Tibial artery (tissue), 4 donors: ENCODE results near the gene THRSP.

Experiments used
- DNase-seq, 2 donors: peaks; one replicate each; pipeline ENCODE4 v3.0.0-alpha.2; 2019
- H3K27ac ChIP-seq, 2 donors: fragments of 200-600 bp; sonication (generic) in 1 of 2; 1 replicate in 1 of 2; 2 replicates in 1 of 2; pipeline ENCODE4 v1.5.1; 2018 to 2019; ENCODE audit warnings: mild to moderate bottlenecking in 1 of 2
- H3K27me3 ChIP-seq, 2 donors: fragments of 200-600 bp; sonication (generic) in 1 of 2; one replicate each; pipeline versions ENCODE4 v1.5.1 to v1.6.0; 2016 to 2019
- H3K36me3 ChIP-seq, 3 donors: fragments of 200-600 bp; sonication (generic) in 2 of 3; one replicate each; pipeline ENCODE4 v1.5.1; 2016 to 2019; ENCODE audit warnings: mild to moderate bottlenecking in 2 of 3
- H3K4me1 ChIP-seq, 4 donors: fragments of 200-600 bp; sonication (generic) in 2 of 4; 1 replicate in 3 of 4; 2 replicates in 1 of 4; pipeline ENCODE4 v1.5.1; 2016 to 2019
- H3K4me3 ChIP-seq, 2 donors: fragments of 200-600 bp; sonication (generic) in 1 of 2; 1 replicate in 1 of 2; 2 replicates in 1 of 2; pipeline ENCODE4 v1.5.1; 2018 to 2019; ENCODE audit warnings: mild to moderate bottlenecking in 2 of 2
- H3K9me3 ChIP-seq, 3 donors: fragments of 200-600 bp; sonication (generic) in 1 of 3; one replicate each; pipeline ENCODE4 v1.5.1; 2016 to 2019
- CTCF ChIP-seq, 2 experiments: fragments of 200-600 bp in 1 of 2; fragments of 450-650 bp in 1 of 2; IDR thresholded peaks; one replicate each; pipeline ENCODE4 v1.5.1; 2017 to 2019; ENCODE audit warnings: antibody characterized with exemption in 2 of 2, mild to moderate bottlenecking in 1 of 2, moderate library complexity in 1 of 2
- intact Hi-C: fragments of 100-400 bp; cut with DNase I; formaldehyde crosslinking; loops from one replicate; pipeline ENCODE4 v1.15.0; 2023; ENCODE audit warnings: low total_unique reads

The THRSP gene

GRCh38 chr11:78097666-78098385 lies 34.2 kb downstream of the THRSP start:
- Histone ChIP-seq H3K27ac (no peak overlapping the region), H3K27me3 (no peaks in the 10 kb centered on the region), H3K36me3 (peaks cover 30 to 49% (median 39%) of the 10 kb centered on the region in 3 donors), H3K4me3 (no peak overlapping the region), H3K4me1 (no peaks in the 10 kb centered on the region), H3K9me3 (no peaks in the 10 kb centered on the region)
- TF ChIP-seq CTCF (IDR thresholded peaks at IDR 0.05), result no peak
- intact Hi-C loops, result no loop called here
- no peak for DNase-seq

GRCh38 chr11:78099666-78100065 lies 36.0 kb downstream of the THRSP start:
- TF ChIP-seq CTCF (IDR thresholded peaks at IDR 0.05), result no peak
- H3K27ac ChIP-seq, result no peak overlapping the region
- no peak for DNase-seq
- peaks cover 29 to 52% (median 47%) of the 10 kb centered on the region in 3 donors for H3K36me3 ChIP-seq
- no peak overlapping the region for H3K4me3 ChIP-seq
- no peaks in the 10 kb centered on the region for H3K9me3 ChIP-seq
- intact Hi-C loops, result no loop called here
- H3K4me1 ChIP-seq, result peaks cover 0 to 6% (median 0%) of the 10 kb centered on the region in 4 donors
- no peaks in the 10 kb centered on the region for H3K27me3 ChIP-seq

- no peak for DNase-seq
- Histone ChIP-seq H3K4me3 (no peak overlapping the region), H3K27me3 (no peaks in the 10 kb centered on the region), H3K4me1 (peaks cover 0 to 6% (median 0%) of the 10 kb centered on the region in 4 donors), H3K36me3 (peaks cover 29 to 47% (median 46%) of the 10 kb centered on the region in 3 donors), H3K9me3 (no peaks in the 10 kb centered on the region), H3K27ac (no peak overlapping the region)
- TF ChIP-seq CTCF (IDR thresholded peaks at IDR 0.05), result no peak
- intact Hi-C loops, result no loop called here
These were observed 36.6 kb downstream of the THRSP start for GRCh38 chr11:78100261-78100660.

GRCh38 chr11:78100676-78101472 lies 37.2 kb downstream of the THRSP start:
- intact Hi-C loops, result no loop called here
- no peak overlapping the region for H3K27ac ChIP-seq
- DNase-seq, result no peak
- peaks cover 0 to 6% (median 0%) of the 10 kb centered on the region in 4 donors for H3K4me1 ChIP-seq
- H3K27me3 ChIP-seq, result no peaks in the 10 kb centered on the region
- no peaks in the 10 kb centered on the region for H3K9me3 ChIP-seq
- TF ChIP-seq CTCF (IDR thresholded peaks at IDR 0.05), result no peak
- H3K4me3 ChIP-seq, result no peak overlapping the region
- H3K36me3 ChIP-seq, result peaks cover 29 to 47% (median 44%) of the 10 kb centered on the region in 3 donors

- Histone ChIP-seq H3K4me1 (peaks cover 0 to 2% (median 0%) of the 10 kb centered on the region in 4 donors), H3K36me3 (peaks cover 12 to 50% (median 42%) of the 10 kb centered on the region in 3 donors), H3K9me3 (no peaks in the 10 kb centered on the region), H3K27me3 (no peaks in the 10 kb centered on the region), H3K4me3 (no peak overlapping the region), H3K27ac (no peak overlapping the region)
- no peak for DNase-seq
- intact Hi-C loops, result no loop called here
- no peak for TF ChIP-seq CTCF (IDR thresholded peaks at IDR 0.05)
These were observed 45.7 kb downstream of the THRSP start for GRCh38 chr11:78109081-78110015.
